Esophagus muscularis mucosa (tissue), 4 donors: ENCODE results near the gene GPR151. TPM values are rescaled to one million over a fixed set of nuclear protein-coding genes. Genes with fewer than 3 reads are reported as not detected.

Experiments
- DNase-seq: peaks from one replicate; pipeline ENCODE4 v3.0.0-alpha.2; 2017; ENCODE audit errors: extremely low spot score
- H3K27ac ChIP-seq, 4 donors: fragments of 200-600 bp; sonication (generic); replicated peaks in 1 of 4; 1 replicate in 3 of 4; 2 replicates in 1 of 4; pipeline ENCODE4 v1.5.1; 2016 to 2019; ENCODE audit warnings: mild to moderate bottlenecking in 1 of 4
- H3K27me3 ChIP-seq, 4 donors: fragments of 200-600 bp; sonication (generic); one replicate each; pipeline versions ENCODE4 v1.5.1 to v1.6.0; 2016 to 2019
- H3K36me3 ChIP-seq, 4 donors: fragments of 200-600 bp; sonication (generic); one replicate each; pipeline ENCODE4 v1.5.1; 2016 to 2019
- H3K4me1 ChIP-seq, 4 donors: fragments of 200-600 bp; sonication (generic); one replicate each; pipeline ENCODE4 v1.5.1; 2016 to 2019
- H3K4me3 ChIP-seq, 4 donors: fragments of 200-600 bp; sonication (generic); 1 replicate in 2 of 4; 2 replicates in 2 of 4; pipeline ENCODE4 v1.5.1; 2016 to 2019; ENCODE audit warnings: mild to moderate bottlenecking in 4 of 4, moderate library complexity in 1 of 4
- H3K9me3 ChIP-seq, 4 donors: fragments of 200-600 bp; sonication (generic); 1 replicate in 3 of 4; 2 replicates in 1 of 4; pipeline ENCODE4 v1.5.1; 2016 to 2019
- EP300 ChIP-seq: sonication (generic); formaldehyde crosslinking; IDR thresholded peaks from one replicate; pipeline ENCODE4 v1.6.1; 2017; ENCODE audit warnings: antibody characterized with exemption
- POLR2A ChIP-seq: fragments of 450-650 bp; IDR thresholded peaks from one replicate; pipeline ENCODE4 v1.6.1; 2017; ENCODE audit warnings: antibody characterized with exemption, moderate library complexity, mild to moderate bottlenecking, low read depth
- POLR2AphosphoS5 ChIP-seq, 2 donors: sonication (generic); formaldehyde crosslinking; IDR thresholded peaks; one replicate each; pipeline ENCODE4 v1.6.1; 2017; ENCODE audit warnings: antibody characterized with exemption in 2 of 2
- WGBS: methylation state at CpG from one replicate; pipeline ENCODE4 v1.1.5; 2018; 5-methylcytosine and 5-hydroxymethylcytosine counted together
- intact Hi-C: fragments of 100-400 bp; cut with DNase I; formaldehyde crosslinking; loops from one replicate; pipeline ENCODE4 v1.15.1; 2023
- total RNA-seq, 4 donors: library from RNA; depleted of rRNA; stranded (reverse); fragments of >200 nt; gene quantifications; one replicate each; pipeline versions ENCODE4 v1.1.0 to v1.2.1, GENCODE V29; 2016
- TF ChIP-seq, protein P1 (sequence below), 3 experiments: fragments of 200-600 bp in 2 of 3; fragments of 450-650 bp in 1 of 3; sonication (generic) in 2 of 3; IDR thresholded peaks; one replicate each; pipeline ENCODE4 v1.5.1; 2017 to 2019; ENCODE audit warnings: antibody characterized with exemption in 3 of 3, mild to moderate bottlenecking in 2 of 3, moderate library complexity in 1 of 3

Gene GPR151
- total RNA-seq, 4 donors from 2014 or later, result not detected

- Histone ChIP-seq H3K36me3 (no peaks in the 10 kb centered on the region), H3K27ac (no peak overlapping the region), H3K4me1 (no peaks in the 10 kb centered on the region), H3K4me3 (no peak overlapping the region), H3K27me3 (no peaks in the 10 kb centered on the region), H3K9me3 (no peaks in the 10 kb centered on the region)
- intact Hi-C loops, result no loop called here
- no peak for TF ChIP-seq POLR2A
- TF ChIP-seq, protein P1, sequence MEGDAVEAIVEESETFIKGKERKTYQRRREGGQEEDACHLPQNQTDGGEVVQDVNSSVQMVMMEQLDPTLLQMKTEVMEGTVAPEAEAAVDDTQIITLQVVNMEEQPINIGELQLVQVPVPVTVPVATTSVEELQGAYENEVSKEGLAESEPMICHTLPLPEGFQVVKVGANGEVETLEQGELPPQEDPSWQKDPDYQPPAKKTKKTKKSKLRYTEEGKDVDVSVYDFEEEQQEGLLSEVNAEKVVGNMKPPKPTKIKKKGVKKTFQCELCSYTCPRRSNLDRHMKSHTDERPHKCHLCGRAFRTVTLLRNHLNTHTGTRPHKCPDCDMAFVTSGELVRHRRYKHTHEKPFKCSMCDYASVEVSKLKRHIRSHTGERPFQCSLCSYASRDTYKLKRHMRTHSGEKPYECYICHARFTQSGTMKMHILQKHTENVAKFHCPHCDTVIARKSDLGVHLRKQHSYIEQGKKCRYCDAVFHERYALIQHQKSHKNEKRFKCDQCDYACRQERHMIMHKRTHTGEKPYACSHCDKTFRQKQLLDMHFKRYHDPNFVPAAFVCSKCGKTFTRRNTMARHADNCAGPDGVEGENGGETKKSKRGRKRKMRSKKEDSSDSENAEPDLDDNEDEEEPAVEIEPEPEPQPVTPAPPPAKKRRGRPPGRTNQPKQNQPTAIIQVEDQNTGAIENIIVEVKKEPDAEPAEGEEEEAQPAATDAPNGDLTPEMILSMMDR (IDR thresholded peaks at IDR 0.05), result no peak
- TF ChIP-seq EP300, result no peak
- TF ChIP-seq POLR2AphosphoS5 (IDR thresholded peaks at IDR 0.05), result no peak
- WGBS, result 62% methylated on average over 3 of the region's 3 CpGs
- no peak for DNase-seq
Observed at GRCh38 chr5:146553446-146553845, 37.5 kb upstream of the GPR151 start.

- Histone ChIP-seq H3K4me1 (no peaks in the 10 kb centered on the region), H3K27ac (no peak overlapping the region), H3K4me3 (no peak overlapping the region), H3K27me3 (no peaks in the 10 kb centered on the region), H3K9me3 (no peaks in the 10 kb centered on the region), H3K36me3 (no peaks in the 10 kb centered on the region)
- intact Hi-C loops, result no loop called here
- no peak for TF ChIP-seq POLR2A
- no peak for TF ChIP-seq POLR2AphosphoS5 (IDR thresholded peaks at IDR 0.05)
- TF ChIP-seq, protein P1 (IDR thresholded peaks at IDR 0.05), result no peak
- no peak for TF ChIP-seq EP300
- DNase-seq, result no peak
Observed at GRCh38 chr5:146549615-146550014, 33.6 kb upstream of the GPR151 start.

GRCh38 chr5:146548781-146549449 is 32.9 kb upstream of the GPR151 start:
- Histone ChIP-seq H3K27me3 (no peaks in the 10 kb centered on the region), H3K4me3 (no peak overlapping the region), H3K4me1 (no peaks in the 10 kb centered on the region), H3K9me3 (no peaks in the 10 kb centered on the region), H3K27ac (no peak overlapping the region), H3K36me3 (no peaks in the 10 kb centered on the region)
- 51% methylated on average over 2 of the region's 2 CpGs for WGBS
- intact Hi-C loops, result no loop called here
- TF ChIP-seq POLR2AphosphoS5 (IDR thresholded peaks at IDR 0.05), result no peak
- TF ChIP-seq, protein P1 (IDR thresholded peaks at IDR 0.05), result no peak
- no peak for TF ChIP-seq EP300
- TF ChIP-seq POLR2A, result no peak
- no peak for DNase-seq

- H3K27ac ChIP-seq, result no peak overlapping the region
- H3K36me3 ChIP-seq, result no peaks in the 10 kb centered on the region
- H3K9me3 ChIP-seq, result no peaks in the 10 kb centered on the region
- no peak for DNase-seq
- no peaks in the 10 kb centered on the region for H3K27me3 ChIP-seq
- no peak overlapping the region for H3K4me3 ChIP-seq
- intact Hi-C loops, result loop anchor here (5.0 kb wide), 2 partner anchors 423 to 648 kb away; no protein-coding TSS in a partner anchor
- no peak for TF ChIP-seq POLR2A
- TF ChIP-seq, protein P1 (IDR thresholded peaks at IDR 0.05), result no peak
- TF ChIP-seq EP300, result no peak
- no peak for TF ChIP-seq POLR2AphosphoS5 (IDR thresholded peaks at IDR 0.05)
- H3K4me1 ChIP-seq, result no peaks in the 10 kb centered on the region
Observed at GRCh38 chr5:146544232-146544631, 28.2 kb upstream of the GPR151 start.
